ENCODE results near the gene NIT1. TPM values are rescaled to one million over a fixed set of nuclear protein-coding genes. Genes with fewer than 3 reads are reported as not detected.

The NIT1 gene
- total RNA-seq, 1 experiment from 2014 or later: 65.9 TPM

- H3K9me2 ChIP-seq (ENCODE audit: insufficient read depth): no peaks in the 10 kb centered on the region
- ChIA-PET RAD21 (ENCODE audit: low non-redundant PET in 1 of 2, low total read pairs in 2 of 2, uncharacterized antibody in 2 of 2, unreplicated experiment in 2 of 2) (no interaction called here), POLR2A (interaction anchor here (1.0 to 1.7 kb wide), 3 partner anchors 10 to 38 kb away, joined by 3 to 5 read pairs (median 3); partner anchors contain the start of genes NIT1 and PFDN2), CTCF (no interaction called here)
- no peaks in the 10 kb centered on the region for H3K9me3 ChIP-seq (ENCODE audit: control insufficient read depth in 1 of 2, insufficient read depth in 1 of 2, low read depth in 1 of 2, low read length in 2 of 2)
- no peak for TF ChIP-seq EGR1 (IDR thresholded peaks at IDR 0.05; ENCODE audit: low read depth)
- TF ChIP-seq ZFX (IDR thresholded peaks at IDR 0.05): no peak
- TF ChIP-seq CTCF (IDR thresholded peaks at IDR 0.05 in 2 of 3, conservative IDR thresholded peaks at IDR 0.05 in 1 of 3; ENCODE audit: borderline replicate concordance in 1 of 3, insufficient read depth in 1 of 3, low read depth in 2 of 3, low read length in 2 of 3): no peak
- TF ChIP-seq ELF1 (IDR thresholded peaks at IDR 0.05; ENCODE audit: borderline replicate concordance, low read depth): no peak
- TF ChIP-seq CBX3 (IDR thresholded peaks at IDR 0.05; ENCODE audit: low read depth): no peak
- TF ChIP-seq RAD21 (IDR thresholded peaks at IDR 0.05; ENCODE audit: low read depth): no peak
- no peak for TF ChIP-seq YY1 (IDR thresholded peaks at IDR 0.05; ENCODE audit: extremely low read depth, insufficient replicate concordance, low read depth, low read length)
- no peak for TF ChIP-seq TCF7L2 (IDR thresholded peaks at IDR 0.05; ENCODE audit: borderline replicate concordance, extremely low read depth, insufficient read depth, insufficient read length)
- TF ChIP-seq REST (IDR thresholded peaks at IDR 0.05; ENCODE audit: low read depth): no peak
- TF ChIP-seq ATF3 (IDR thresholded peaks at IDR 0.05): no peak
- no peak for TF ChIP-seq SP1 (IDR thresholded peaks at IDR 0.05; ENCODE audit: low read depth)
- TF ChIP-seq SRF (IDR thresholded peaks at IDR 0.05; ENCODE audit: low read depth): no peak
- TF ChIP-seq FOSL1 (IDR thresholded peaks at IDR 0.05; ENCODE audit: low read depth): no peak
- TF ChIP-seq MAX (IDR thresholded peaks at IDR 0.05): no peak
- TF ChIP-seq EZH2phosphoT487 (IDR thresholded peaks at IDR 0.05; ENCODE audit: borderline replicate concordance): no peak
- TF ChIP-seq POLR2A (IDR thresholded peaks at IDR 0.05; ENCODE audit: borderline replicate concordance, extremely low read depth, insufficient read depth, insufficient read length): no peak
- no peak for TF ChIP-seq POLR2AphosphoS5 (IDR thresholded peaks at IDR 0.05; ENCODE audit: low read depth, low read length)
- TF ChIP-seq EZH2 (IDR thresholded peaks at IDR 0.05): no peak
- peaks cover 57% of the 10 kb centered on the region for H3K79me2 ChIP-seq (ENCODE audit: insufficient read depth, low read length)
- intact Hi-C loops (cut with micrococcal nuclease): no loop called here
- H2AFZ ChIP-seq (ENCODE audit: low read depth, low read length, poor library complexity, severe bottlenecking): no peak overlapping the region
- H3K36me3 ChIP-seq (ENCODE audit: control insufficient read depth in 1 of 2, insufficient read depth in 2 of 2, low read length in 2 of 2): peaks cover 17 to 43% of the 10 kb centered on the region in 2 experiments; a peak in 3 of 4 replicates
- H3K4me2 ChIP-seq (ENCODE audit: low read length): no peak overlapping the region
- no peak overlapping the region for H3K27ac ChIP-seq (ENCODE audit: low read depth, low read length)
- no peak overlapping the region for H3K4me3 ChIP-seq (replicated peaks in 1 of 2; ENCODE audit: low read depth in 1 of 2, low read length in 2 of 2)
- H3K27me3 ChIP-seq (ENCODE audit: insufficient read depth, low read length): no peaks in the 10 kb centered on the region
- H3K9ac ChIP-seq (ENCODE audit: low read length): no peak overlapping the region
- BruUV-seq (replicated peaks): no TSS peak
- H4K20me1 ChIP-seq (ENCODE audit: insufficient read depth): no peaks in the 10 kb centered on the region
- peaks cover 3 to 11% of the 10 kb centered on the region in 2 experiments; a peak in 3 of 4 replicates for H3K4me1 ChIP-seq (ENCODE audit: control insufficient read depth in 1 of 2, insufficient read depth in 2 of 2, low read length in 2 of 2)
- DNase-seq (ENCODE audit: low read depth, low spot score): no peak
- no peak for ATAC-seq
These were observed 9.7 kb downstream of the NIT1 start for GRCh38 chr1:161127649-161128048.

Measured in HCT116 (cell line).